ENCODE data around the gene CPNE5. TPM values are rescaled to one million over a fixed set of nuclear protein-coding genes. Genes with fewer than 3 reads are reported as not detected.

The CPNE5 gene
- total RNA-seq, 1 donor from 2014 or later, result 0.24 TPM

GRCh38 chr6:36766399-36766945, 72.8 kb downstream of the CPNE5 start:
- Mint-ChIP-seq H3K27ac (peak overlapping the region; percentile 20), H3K27me3 (peaks cover 16% of the 10 kb centered on the region), H3K4me1 (ENCODE audit: low read depth) (peaks cover 2% of the 10 kb centered on the region), H3K4me3 (ENCODE audit: low read depth) (no peak overlapping the region), H3K9me3 (ENCODE audit: low read depth) (no peaks in the 10 kb centered on the region), H3K36me3 (ENCODE audit: insufficient read depth) (no peaks in the 10 kb centered on the region)
- no peak for TF ChIP-seq CTCF (IDR thresholded peaks at IDR 0.05; ENCODE audit: unreplicated experiment)
- no peak for DNase-seq (ENCODE audit: low spot score, unreplicated experiment)

- Mint-ChIP-seq H3K27ac (no peak overlapping the region), H3K4me1 (ENCODE audit: low read depth) (peaks cover 2% of the 10 kb centered on the region), H3K4me3 (ENCODE audit: low read depth) (no peak overlapping the region), H3K27me3 (peaks cover 10% of the 10 kb centered on the region), H3K36me3 (ENCODE audit: insufficient read depth) (no peaks in the 10 kb centered on the region), H3K9me3 (ENCODE audit: low read depth) (no peaks in the 10 kb centered on the region)
- peak; percentile 67 for DNase-seq (ENCODE audit: low spot score, unreplicated experiment)
- peak; percentile 83 for TF ChIP-seq CTCF (IDR thresholded peaks at IDR 0.05; ENCODE audit: unreplicated experiment)
Measured at GRCh38 chr6:36765594-36766398, 73.4 kb downstream of the CPNE5 start.

GRCh38 chr6:36765190-36765589, 74.1 kb downstream of the CPNE5 start:
- Mint-ChIP-seq H3K4me3 (ENCODE audit: low read depth) (no peak overlapping the region), H3K36me3 (ENCODE audit: insufficient read depth) (no peaks in the 10 kb centered on the region), H3K4me1 (ENCODE audit: low read depth) (peaks cover 2% of the 10 kb centered on the region), H3K27ac (no peak overlapping the region), H3K27me3 (peaks cover 7% of the 10 kb centered on the region), H3K9me3 (ENCODE audit: low read depth) (no peaks in the 10 kb centered on the region)
- TF ChIP-seq CTCF (IDR thresholded peaks at IDR 0.05; ENCODE audit: unreplicated experiment), result no peak
- DNase-seq (ENCODE audit: low spot score, unreplicated experiment), result no peak

GRCh38 chr6:36762123-36762522, 77.1 kb downstream of the CPNE5 start:
- Mint-ChIP-seq H3K4me3 (ENCODE audit: low read depth) (no peak overlapping the region), H3K36me3 (ENCODE audit: insufficient read depth) (no peaks in the 10 kb centered on the region), H3K9me3 (ENCODE audit: low read depth) (no peaks in the 10 kb centered on the region), H3K4me1 (ENCODE audit: low read depth) (no peaks in the 10 kb centered on the region), H3K27me3 (peaks cover 20% of the 10 kb centered on the region), H3K27ac (no peak overlapping the region)
- no peak for TF ChIP-seq CTCF (IDR thresholded peaks at IDR 0.05; ENCODE audit: unreplicated experiment)
- DNase-seq (ENCODE audit: low spot score, unreplicated experiment), result no peak

GRCh38 chr6:36760685-36761435, 78.4 kb downstream of the CPNE5 start:
- Mint-ChIP-seq H3K27ac (no peak overlapping the region), H3K27me3 (peaks cover 27% of the 10 kb centered on the region), H3K9me3 (ENCODE audit: low read depth) (no peaks in the 10 kb centered on the region), H3K4me3 (ENCODE audit: low read depth) (no peak overlapping the region), H3K4me1 (ENCODE audit: low read depth) (no peaks in the 10 kb centered on the region), H3K36me3 (ENCODE audit: insufficient read depth) (no peaks in the 10 kb centered on the region)
- TF ChIP-seq CTCF (IDR thresholded peaks at IDR 0.05; ENCODE audit: unreplicated experiment), result no peak
- DNase-seq (ENCODE audit: low spot score, unreplicated experiment), result no peak
